Activated T-helper 9 cell treated with anti-CD3 and anti-CD28 coated beads, Interleukin-2, amount 50 U/mL, for 16 hours (primary cell): ENCODE results near the gene TOLLIP.

Source experiments
- DNase-seq: peaks from one replicate; pipeline ENCODE4 v3.0.0-alpha.2; 2020; ENCODE audit warnings: low read depth

Gene TOLLIP

DNA sequence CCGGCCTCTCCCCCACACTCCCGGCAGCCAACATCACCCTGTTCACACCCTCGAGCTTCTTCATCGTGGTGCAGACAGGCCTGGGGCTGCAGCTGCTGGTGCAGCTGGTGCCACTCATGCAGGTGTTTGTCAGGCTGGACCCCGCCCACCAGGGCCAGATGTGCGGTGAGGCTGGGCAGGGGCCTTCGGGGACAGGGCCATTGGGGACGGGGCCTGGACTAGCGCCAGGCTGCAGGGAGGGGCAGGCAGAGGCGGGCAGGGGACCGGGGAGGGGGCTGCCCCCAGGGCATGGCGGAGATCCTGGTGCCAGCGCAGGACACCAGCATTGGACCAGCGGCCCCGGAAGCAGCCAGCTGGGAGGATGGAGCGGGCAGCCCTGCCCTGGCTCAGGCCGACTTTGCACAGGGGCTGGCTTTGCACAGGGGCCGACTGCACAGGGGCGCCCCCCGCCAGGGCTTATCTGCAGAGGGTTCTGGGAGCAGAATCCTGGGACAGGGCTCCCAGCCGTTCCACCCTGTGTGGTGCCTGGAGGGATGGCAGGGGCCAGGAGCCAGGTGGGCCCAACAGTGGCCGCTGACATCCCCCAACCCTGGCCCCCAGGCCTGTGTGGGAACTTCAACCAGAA is 77.9 kb downstream of the TOLLIP start:
- DNase-seq = no peak

DNA sequence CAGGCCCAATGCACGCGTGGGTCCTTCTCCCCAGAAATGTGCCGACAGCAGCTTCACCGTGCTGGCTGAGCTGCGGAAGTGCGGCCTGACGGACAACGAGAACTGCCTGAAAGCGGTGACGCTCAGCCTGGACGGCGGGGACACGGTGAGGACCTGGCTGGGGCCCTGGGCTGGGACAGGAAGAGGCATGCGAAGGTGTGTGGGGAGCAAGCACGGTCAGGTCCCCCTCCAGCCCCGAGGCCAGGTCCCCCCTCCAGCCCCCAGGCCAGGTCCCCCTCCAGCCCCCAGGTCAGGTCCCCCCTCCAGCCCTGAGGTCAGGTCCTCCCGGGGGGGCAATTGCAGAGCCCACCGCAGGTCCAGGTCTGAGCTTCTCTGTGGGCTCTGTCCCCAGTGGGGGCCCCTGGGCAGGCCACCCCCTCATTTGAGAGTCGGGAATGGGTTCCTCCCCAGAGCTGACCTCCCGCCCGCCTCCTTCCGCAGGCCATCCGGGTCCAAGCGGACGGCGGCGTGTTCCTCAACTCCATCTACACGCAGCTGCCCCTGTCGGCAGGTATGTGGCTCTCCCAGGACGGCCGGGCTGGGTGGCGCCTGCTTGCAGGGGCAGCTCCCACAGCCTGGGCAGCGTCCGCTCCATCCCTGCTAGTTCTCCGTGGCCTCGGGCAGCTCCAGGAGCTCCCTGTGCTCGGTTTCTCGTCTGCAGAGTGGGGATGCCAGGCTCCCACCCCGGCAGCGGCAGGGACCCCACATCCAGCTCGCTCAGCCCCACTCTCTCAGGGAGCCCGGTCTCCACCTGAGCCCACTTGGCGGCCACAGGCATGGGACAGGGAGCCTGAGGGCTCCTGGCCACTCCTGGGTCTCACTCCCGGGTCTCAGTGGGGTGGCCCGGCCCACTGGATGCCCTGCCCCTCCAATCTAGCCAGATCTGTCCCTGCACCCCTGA is 78.7 kb downstream of the TOLLIP start:
- no peak for DNase-seq

DNA sequence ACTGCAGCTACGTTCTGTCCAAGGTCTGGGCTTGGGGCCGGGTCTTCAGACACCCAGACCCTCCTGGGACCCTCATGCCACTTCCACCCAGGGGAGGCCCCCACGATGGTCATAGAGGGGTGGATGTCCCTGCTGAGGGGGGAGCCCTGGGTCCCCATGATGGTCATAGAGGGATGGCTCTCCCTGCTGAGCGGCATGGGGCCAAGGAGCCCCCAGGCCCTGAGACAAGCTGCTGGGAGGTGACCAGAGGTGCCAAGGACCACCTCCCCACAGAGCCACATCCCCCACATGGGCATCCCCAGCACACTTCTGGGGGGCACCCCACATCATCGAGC is 79.3 kb downstream of the TOLLIP start:
- DNase-seq = no peak

DNA sequence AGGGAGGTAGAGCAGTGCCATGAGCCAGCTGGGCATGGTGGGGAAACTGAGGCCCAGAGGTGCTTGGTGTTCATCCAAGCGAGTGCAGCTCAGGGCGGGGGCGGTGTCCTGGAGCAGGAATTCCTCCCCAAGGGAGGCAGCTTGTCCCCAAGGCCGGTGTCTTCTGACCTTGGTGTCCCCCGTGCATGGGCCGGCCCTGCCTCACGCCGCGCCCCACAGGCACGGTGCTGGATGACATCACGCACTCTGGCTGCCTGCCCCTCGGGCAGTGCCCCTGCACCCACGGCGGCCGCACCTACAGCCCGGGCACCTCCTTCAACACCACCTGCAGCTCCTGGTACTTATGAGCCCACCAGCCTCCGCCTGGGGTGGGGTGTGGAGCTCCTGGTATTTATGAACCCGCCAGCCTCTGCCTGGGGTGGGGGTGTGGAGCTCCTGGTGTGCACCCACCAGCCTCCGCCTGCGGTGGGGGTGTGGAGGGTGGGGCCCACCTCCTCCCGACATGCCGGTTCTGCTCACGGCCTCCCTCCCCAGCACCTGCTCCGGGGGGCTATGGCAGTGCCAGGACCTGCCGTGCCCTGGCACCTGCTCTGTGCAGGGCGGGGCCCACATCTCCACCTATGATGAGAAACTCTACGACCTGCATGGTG is 79.8 kb downstream of the TOLLIP start:
- DNase-seq = no peak

DNA sequence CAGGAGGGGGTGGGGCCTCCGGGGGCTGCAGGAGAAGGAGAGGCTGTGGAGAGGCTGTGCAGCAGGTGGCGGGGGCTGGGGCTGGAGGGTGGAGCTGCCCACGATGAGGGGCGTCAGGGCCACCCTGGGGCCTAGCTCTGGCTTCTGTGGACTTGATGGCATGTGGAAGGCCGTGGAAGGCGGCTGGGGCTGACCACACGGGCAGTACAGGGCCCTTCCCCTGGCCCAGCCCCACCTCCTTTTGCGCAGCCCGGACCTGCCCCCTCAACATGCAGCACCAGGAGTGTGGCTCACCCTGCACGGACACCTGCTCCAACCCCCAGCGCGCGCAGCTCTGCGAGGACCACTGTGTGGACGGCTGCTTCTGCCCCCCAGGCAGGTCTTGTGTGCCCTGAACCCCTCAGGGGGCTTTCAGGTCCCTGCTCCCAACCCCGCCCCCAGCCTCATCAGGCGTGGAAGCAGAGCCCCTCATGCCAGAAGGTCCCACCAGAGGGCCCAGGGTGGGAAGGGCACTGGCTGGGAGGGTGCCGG is 80.4 kb downstream of the TOLLIP start:
- DNase-seq = no peak

DNA sequence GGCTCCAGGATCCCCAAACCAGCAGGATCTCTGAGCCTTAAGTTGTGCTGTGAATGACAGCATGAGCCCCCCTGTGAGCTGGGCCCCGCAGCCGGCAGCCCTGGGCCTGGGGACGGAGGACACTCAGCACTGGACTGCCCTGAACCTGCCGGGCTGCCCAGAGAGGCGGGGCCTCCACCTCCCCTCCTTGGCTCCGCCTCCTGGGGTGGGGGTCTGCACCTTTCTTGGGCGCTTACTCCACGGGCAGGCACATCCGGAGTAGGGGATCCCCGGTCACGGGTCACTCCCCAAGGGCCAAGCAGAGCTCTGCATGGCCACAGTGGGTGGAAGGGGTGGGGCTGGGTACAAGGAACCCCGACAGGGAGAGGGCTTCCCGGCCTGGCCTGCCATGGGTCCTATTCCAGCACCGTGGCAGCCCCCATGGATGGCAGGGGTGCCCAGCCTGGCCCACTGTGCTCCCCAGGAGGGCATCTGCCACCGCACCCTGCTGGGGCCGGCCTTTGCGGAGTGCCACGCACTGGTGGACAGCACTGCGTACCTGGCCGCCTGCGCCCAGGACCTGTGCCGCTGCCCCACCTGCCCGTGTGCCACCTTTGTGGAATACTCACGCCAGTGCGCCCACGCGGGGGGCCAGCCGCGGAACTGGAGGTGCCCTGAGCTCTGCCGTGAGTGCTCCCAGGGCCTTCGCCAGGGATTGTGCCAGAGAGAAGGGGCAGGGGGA is 81.2 kb downstream of the TOLLIP start:
- no peak for DNase-seq

DNA sequence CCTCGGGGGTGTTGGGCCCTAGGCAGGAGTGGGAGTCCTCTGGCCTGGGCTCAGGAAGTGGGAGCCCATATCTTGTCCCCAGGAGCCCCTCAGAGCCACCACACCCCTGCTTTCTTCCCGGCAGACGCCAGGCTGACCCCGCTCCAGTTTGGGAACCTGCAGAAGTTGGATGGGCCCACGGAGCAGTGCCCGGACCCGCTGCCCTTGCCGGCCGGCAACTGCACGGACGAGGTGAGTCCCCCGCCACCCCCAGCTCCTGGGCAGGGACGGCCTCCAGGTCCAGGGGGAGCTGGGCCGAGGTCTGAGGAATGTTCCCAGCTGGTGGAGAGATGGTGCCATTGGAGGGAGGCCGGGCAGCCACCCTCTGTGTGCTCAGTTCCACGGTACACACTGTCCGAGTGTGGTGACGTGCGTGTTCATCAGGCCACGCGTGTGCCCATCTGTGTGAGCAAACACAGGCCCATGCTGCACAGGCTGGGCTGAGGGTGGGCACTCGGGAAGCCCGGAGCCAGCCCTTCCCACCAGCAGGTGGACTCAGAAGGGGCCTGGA is 81.8 kb downstream of the TOLLIP start:
- DNase-seq = no peak

DNA sequence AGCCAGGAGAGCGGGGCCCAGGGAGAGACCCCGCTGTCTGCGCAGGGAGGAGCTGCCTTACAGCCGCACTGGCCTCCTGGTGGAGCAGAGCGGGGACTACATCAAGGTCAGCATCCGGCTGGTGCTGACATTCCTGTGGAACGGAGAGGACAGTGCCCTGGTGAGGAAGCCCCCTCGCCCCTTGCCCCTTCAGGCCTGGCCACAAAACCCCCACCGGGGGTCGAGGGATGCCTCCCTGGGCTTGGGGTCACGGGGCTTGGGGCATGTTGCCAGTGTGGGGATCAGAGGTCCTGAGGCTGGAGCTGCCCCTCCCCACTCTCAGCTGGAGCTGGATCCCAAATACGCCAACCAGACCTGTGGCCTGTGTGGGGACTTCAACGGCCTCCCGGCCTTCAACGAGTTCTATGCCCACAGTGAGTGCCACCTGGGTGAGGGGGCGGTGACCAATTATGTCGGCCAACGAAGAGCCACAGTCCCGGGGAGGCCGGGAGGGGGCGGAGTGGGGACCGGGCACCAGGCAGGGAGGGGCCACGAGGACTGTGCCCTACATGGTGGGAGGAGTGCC is 82.4 kb downstream of the TOLLIP start:
- no peak for DNase-seq

DNA sequence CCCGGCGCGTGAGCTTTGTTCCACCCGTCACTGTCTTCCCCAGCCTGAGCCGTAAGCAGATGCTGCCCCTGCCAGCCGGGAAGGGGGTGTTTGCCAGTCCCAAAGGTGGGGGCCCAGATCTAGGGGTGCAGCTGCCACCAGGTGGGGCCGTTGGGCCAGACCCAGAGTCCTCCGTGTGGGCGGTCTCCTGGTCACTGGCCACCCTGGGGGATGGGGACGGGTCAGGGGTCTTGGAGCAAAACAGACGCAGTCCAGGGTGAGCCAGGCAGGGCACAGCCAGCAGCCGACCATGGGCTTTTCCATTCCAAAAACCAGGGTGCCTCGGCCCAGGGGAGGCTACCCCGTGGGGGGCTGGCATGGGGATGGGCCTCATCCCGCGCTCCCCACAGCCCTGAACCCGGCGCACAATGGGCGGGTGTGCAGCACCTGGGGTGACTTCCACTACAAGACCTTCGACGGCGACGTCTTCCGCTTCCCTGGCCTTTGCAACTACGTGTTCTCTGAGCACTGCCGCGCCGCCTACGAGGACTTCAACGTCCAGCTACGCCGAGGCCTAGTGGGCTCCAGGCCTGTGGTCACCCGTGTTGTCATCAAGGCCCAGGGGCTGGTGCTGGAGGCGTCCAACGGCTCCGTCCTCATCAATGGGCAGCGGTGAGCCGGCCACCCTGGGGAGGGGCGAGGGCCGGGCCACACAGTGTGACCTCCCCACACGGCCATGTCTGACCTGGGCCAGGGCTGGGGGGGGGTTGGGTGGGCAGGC is 83.0 kb downstream of the TOLLIP start:
- DNase-seq = no peak

DNA sequence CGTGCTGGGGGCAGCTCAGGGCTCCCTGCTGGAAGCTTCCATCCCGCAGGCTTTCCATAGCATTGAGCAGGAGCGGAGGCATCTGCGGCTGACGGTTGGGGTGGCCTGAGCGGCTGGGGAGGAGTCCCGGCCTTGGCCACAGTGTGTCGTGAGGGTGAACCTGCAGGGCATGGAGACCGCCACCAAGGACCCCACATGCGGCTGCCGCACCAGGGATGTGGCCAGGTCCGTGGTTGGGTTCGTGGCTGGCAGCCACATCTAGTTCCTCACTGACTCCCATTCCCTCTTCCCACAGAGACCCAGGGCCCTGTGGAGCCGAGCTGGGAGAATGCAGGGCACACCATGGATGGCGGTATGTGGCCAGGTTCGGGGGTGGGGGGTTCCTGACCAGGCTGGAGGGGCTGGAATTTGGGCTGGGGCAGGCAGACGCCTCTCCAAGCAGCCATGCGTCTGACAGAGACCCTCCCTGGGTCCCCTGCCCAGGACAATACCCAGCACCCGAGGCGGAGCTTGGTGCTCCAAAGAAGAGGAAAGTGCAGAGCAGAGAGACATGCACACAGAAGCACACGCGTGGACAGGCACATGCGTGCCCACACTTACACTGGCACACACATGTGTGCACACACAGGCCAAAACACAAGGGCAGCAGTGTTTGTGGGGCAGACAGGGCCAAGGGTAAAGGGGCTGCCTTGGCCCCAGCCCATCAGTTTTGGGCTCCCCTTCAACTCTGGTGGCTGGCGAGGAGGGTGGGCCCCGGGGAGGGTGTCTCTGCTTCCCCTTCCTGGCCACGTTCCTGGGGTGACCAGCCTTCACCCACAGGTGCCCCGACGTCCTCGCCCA is 83.8 kb downstream of the TOLLIP start:
- DNase-seq = no peak

DNA sequence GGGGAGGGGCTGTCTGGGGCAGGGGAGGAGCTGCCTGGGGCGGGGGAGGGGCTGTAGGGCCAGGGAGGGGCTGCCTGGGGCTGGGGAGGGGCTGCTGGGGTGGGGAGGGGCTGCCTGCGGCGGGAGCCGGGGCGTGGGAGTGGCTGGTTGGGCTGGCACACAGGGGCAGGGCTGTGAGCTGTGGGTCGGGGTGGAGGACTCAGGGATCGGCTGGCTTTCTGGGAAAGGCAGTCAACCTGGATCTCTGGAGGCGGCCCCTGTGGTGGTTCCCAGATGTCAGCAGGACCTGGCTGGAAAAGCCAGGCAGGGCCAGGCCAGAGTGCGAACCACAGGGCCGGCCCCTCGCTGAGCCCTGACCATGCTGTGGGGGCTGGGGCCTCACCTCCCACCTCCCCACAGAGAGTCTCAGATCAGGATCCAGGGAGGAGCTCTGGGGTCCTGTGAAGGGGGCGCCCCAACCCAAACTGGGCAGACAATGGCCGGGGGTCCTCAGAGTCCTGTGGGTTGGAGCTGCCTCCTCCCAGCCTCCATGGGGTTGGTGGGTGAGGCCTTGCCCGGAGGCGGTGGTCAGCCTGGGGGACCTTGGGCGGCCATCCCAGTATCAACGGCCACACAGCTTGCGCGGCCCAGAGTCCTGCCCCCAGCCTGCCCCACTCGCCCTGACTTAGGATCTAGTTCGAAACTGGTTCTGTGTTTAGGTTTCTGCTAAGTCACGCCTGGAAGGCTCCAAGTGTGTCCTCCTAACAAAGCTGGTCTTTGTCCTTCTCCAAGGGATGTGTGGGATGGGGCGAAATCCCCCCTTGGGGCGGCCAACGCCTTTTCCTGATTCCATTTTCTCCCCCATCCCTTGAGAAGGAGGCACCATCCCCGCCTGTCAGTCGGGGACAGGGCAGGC is 84.7 kb downstream of the TOLLIP start:
- DNase-seq = no peak
